B cell (primary cell): ENCODE measurements around the gene XAF1.

Experiments used
- EZH2 ChIP-seq: IDR thresholded peaks from 2 replicates; pipeline ENCODE4 v1.6.1; 2012; ENCODE audit warnings: borderline replicate concordance, low read depth, mild to moderate bottlenecking, moderate library complexity, low read length; ENCODE audit not compliant: insufficient read depth, poor library complexity, severe bottlenecking
- TF ChIP-seq, protein P1 (sequence below): fragments of 200-600 bp; IDR thresholded peaks from one replicate; pipeline ENCODE4 v1.8.0; 2022; ENCODE audit warnings: antibody characterized with exemption, mild to moderate bottlenecking

DNA sequence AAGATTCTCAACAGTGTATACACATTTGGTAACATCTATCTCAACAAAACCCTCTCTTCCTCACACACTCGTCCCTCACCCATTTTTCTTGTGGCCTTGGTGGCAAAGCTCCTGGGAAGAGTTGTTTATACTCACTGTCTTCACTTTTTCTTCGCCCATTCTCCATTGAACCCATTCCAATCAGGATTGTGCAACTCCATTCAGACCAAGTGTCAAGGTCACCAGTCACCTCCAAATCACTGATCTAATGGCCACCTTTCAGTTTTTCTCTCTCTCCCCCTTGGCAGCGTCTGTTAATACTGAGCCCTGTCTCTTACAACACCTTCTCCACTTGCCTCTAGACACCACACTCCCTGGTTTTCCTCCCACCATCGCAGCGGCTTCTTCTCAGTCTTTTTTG lies 34.1 kb upstream of the XAF1 start:
- TF ChIP-seq, protein P1, sequence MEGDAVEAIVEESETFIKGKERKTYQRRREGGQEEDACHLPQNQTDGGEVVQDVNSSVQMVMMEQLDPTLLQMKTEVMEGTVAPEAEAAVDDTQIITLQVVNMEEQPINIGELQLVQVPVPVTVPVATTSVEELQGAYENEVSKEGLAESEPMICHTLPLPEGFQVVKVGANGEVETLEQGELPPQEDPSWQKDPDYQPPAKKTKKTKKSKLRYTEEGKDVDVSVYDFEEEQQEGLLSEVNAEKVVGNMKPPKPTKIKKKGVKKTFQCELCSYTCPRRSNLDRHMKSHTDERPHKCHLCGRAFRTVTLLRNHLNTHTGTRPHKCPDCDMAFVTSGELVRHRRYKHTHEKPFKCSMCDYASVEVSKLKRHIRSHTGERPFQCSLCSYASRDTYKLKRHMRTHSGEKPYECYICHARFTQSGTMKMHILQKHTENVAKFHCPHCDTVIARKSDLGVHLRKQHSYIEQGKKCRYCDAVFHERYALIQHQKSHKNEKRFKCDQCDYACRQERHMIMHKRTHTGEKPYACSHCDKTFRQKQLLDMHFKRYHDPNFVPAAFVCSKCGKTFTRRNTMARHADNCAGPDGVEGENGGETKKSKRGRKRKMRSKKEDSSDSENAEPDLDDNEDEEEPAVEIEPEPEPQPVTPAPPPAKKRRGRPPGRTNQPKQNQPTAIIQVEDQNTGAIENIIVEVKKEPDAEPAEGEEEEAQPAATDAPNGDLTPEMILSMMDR, result no peak
- no peak for TF ChIP-seq EZH2
